GM18499 (cell line): ENCODE results near the gene IFI30.

ENCODE experiments used
- ATAC-seq: cut with Tn5 transposase; IDR thresholded peaks from one replicate; pipeline ENCODE4 v1.9.1; 2021; ENCODE audit warnings: moderate number of reproducible peaks; ENCODE audit not compliant: insufficient read depth, unreplicated experiment

IFI30 gene

GRCh38 chr19:18168673-18169381 is 4.8 kb upstream of the IFI30 start:
- ATAC-seq, result no peak

DNA sequence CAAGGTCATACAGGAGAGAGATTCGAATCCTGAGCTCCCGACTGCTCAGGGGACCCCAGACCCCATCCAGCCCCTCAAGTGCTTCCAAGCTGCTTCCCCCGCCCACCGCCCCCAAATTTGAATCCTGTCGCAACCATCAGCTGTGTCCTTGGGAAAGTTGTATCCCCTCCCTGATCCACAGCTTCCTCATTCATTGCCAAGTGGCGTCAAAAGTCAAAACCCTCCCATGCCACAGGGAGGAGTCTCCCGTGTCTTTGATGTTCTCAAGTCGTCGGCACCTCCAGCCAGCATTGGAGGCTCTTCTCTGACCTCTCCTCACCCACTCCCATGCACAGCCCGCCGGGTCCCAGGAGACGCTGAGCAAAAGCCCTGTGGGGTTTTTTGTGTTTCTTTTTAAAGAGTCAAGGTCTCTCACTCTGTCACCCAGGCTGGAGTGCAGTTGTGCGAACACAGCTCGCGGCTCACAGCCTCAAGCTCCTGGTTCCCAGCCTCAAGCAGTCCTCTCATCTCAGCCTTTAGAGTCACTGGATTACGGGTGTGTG is 2.8 kb upstream of the IFI30 start:
- ATAC-seq, result no peak

DNA sequence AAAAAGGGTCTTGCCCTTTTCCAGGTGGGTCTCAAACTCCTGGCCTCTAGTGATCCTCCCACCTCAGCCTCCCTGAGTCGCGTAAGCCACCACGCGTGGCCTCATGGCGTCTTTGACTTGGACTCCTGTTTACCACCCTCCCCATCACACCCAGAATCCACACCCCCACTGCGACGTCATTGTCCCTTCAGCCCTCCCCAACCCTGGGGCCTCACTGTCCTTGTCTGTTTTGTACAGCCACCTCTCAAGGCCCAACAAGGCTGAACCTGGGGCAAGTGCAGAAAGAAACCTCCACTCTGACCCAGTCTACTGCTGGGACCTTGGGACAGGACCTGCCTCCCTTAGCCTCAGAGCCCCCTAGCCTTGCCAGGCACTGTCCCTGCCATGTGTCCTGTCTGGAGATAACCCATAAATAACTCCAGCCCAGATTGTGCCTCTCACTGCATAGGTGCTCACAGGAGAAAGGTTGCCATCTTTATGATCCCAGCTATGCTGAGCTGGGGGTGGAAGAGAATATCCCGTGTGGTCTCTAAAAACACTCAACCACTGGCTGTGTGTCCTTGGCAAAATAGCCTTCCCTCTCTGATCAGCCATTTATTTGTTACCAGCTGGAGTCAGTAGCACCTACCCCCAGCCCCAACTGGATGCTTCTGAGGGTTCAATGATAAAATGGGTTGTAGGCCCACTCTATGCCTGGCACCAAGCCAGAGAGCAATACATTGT is 1.8 kb upstream of the IFI30 start:
- no peak for ATAC-seq

DNA sequence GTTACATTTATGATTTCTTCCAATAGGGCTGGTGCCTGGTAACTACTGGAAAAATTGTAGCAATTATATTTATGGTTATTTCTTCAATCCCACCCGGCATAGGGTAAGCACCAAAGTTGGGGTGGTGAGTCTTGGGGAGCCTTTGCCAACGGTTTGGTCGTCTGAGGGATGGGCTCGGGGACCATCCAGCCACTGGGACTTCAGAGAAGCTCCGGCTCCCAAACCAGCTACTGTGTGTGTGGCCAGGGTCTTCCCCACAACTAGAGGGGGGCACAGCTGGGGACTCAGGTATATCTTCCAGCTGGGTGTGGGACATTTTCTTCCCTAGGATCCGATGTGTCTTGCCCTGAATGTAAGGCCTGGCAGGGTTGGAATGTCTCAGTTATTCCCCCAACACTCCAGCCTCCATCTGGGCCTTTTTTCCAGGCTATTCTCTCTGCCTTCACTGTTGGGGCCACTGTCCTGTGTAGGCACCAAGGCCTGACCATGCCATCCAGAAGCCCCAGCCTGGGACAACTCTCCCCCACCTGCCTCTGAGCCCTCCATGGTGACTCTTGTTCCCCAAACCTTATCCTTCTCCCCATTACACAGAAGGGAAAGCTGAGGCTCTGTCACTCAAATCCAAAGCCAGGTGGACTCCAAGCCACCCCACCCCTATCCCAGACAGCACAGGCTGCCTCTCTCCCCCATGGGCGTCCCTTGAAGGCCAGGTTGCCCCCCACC is 1.1 kb upstream of the IFI30 start:
- ATAC-seq, result no peak

- no peak for ATAC-seq
Measured at GRCh38 chr19:18173054-18173571, 500 bp upstream of the IFI30 start.

DNA sequence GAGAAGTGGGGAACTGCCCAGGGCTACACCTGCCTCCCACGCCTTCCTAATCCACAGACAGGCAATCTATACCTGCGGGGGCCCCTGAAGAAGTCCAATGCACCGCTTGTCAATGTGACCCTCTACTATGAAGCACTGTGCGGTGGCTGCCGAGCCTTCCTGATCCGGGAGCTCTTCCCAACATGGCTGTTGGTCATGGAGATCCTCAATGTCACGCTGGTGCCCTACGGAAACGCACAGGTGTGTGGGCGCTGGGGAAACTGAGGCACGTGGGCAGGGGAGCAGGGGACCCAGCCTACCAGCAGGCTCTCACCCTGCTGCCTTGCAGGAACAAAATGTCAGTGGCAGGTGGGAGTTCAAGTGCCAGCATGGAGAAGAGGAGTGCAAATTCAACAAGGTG is 1.4 kb downstream of the IFI30 start:
- no peak for ATAC-seq

DNA sequence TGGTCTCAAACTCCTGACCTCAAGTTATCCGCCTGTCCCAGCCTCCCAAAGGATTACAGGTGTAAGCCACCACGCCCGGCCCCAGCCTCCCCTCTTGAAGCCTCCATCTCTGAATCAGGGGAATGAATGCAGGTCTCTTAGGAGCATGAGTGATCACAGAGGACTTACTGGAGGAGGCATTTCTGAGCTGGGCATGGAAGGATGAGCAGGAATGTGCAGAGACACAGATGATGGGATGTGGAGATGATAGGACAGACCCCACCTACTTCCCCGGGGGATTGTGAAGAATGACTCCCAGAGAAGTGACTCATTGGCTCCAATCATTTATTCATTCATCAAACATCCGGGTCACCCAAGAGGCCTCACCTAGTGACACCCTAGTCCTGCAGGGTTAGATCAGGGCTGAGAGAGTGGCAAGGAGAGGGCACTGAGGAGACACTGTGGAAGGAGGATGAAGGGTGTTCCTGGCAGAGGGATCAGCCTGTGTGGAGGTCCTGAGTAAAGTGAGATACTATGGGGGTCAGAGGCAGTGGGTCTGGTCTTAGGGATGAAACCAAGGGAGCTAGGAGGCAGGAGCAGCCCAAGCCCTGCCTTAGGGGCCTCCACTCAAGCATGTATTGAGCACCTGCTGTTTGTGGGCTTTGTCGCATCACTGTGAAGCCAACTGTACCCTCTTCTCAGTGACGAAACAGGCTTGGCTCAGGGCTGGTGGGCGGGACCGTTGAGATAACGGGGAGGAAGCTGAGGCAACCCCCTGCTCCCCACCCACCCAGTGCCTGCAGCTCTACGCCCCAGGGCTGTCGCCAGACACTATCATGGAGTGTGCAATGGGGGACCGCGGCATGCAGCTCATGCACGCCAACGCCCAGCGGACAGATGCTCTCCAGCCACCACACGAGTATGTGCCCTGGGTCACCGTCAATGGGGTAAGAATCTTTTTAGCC is 3.0 kb downstream of the IFI30 start:
- no peak for ATAC-seq

DNA sequence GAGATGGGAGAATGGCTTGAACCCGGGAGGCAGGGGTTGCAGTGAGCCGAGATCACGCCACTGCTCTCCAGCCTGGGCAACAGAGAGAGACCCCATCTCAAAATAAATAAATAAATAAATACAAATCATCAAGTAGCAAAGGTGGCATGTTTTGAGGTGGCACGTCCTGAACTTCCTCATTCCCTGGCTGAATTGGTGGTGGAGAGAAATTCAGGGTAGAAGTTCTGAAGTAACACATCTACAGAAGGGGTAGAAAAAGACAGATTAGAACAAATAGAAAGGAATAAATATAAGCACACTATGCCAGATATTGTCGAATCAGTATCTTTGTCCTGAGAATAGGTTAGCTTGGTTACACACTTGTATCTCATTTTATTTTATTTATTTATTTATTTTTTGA is 6.3 kb downstream of the IFI30 start:
- no peak for ATAC-seq

DNA sequence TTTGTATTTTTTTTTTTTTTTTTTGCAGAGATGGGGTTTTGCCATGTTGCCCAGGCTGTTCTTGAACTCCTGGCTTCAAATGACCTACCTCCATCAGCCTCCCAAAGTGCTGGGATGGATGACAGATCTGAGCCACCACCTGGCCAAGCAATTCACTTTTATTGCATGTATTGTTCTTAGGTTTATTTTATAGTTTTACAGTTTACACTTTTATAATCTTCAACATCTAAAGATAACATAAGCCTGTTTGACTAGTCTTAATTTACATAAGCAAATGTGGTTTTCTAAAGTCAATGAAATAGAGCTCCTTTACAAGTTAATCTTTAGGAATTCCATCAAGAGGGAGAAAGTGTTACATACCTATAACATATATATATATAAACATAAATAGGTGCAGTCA is 9.9 kb downstream of the IFI30 start:
- no peak for ATAC-seq

DNA sequence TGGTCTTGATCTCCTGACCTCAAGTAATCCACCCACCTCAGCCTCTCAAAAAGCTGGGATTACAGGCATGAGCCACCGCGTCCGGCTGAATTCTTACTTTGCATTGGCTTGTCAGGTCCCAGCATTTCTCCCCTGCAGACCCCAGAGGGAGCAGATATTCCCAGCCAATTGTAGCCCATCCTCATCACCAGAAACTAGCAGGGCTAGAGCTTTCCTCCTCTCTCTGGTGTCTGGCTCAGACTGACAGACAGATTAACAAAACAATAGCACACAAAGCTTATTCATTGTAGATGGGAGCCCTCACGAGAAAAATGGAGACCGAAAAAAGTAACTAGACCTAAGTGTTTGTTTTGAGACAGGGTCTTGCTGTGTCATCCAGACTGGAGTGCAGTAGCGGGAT is 11.9 kb downstream of the IFI30 start:
- no peak for ATAC-seq

DNA sequence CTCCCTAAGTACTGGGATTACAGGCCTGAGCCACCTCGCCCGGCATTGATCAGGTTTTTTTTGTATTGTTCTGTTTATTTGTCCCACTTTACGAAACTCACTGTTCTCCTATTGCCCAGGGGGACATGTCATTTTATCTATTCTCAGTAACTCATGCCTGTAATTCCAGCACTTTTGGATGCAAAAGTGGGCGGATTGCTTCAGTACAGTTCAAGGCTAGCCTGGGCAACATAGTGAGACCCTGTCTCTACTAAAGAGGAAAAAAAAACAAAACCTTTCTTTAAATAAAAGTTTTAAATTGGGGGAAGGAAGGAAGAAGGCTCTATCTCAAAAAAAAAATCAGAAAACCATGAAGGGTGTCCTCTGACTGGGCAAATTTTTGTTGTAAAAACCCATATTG is 16.7 kb downstream of the IFI30 start:
- ATAC-seq, result no peak

- no peak for ATAC-seq
Measured at GRCh38 chr19:18191640-18192062, 18.0 kb downstream of the IFI30 start.

- peak; percentile 66 for ATAC-seq
Measured at GRCh38 chr19:18192673-18193387, 19.2 kb downstream of the IFI30 start, which contains the start of gene MPV17L2. TSS of gene MPV17L2 (plus strand) at chr19:18193218. CDS start at chr19:18193282, 64 bp downstream.

DNA sequence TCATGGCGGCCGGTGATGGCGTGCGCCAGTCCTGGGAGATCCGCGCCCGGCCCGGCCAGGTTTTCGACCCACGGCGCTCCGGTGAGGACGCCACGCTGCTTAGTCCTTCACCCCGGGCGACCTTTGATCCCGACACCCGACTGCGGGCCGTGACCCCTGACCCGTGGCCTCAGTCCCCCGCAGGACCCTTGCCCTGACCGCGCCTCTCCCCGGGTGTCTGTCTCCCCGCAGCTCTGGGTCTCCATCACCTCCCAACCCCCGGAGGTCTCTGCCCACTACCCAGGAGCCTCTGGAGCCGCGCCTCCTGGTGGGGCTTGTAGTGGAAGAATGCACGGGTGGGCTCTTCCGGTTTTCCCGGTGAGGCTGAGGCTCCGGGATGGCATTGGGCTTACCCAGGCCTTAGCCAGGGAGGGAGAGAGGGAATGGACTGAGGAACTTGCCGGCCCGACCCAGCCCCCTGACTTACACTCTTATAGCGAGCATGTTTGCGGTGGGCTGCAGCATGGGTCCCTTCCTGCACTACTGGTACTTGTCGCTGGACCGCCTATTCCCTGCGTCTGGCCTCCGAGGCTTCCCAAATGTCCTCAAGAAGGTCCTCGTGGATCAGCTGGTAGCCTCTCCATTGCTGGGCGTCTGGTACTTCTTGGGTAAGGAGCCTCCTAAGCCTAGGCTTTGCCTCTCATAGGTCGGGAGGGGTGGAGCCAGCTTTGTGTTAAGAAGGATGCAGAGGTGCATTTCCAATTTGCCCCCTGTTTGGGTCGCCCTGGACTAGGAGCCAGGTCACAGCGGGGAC is 20.0 kb downstream of the IFI30 start:
- ATAC-seq, result no peak

GRCh38 chr19:18194181-18194530 is 20.5 kb downstream of the IFI30 start:
- ATAC-seq, result no peak

- ATAC-seq, result no peak
Measured at GRCh38 chr19:18194554-18195238, 21.1 kb downstream of the IFI30 start.

- no peak for ATAC-seq
Measured at GRCh38 chr19:18196511-18196845, 22.9 kb downstream of the IFI30 start.

DNA sequence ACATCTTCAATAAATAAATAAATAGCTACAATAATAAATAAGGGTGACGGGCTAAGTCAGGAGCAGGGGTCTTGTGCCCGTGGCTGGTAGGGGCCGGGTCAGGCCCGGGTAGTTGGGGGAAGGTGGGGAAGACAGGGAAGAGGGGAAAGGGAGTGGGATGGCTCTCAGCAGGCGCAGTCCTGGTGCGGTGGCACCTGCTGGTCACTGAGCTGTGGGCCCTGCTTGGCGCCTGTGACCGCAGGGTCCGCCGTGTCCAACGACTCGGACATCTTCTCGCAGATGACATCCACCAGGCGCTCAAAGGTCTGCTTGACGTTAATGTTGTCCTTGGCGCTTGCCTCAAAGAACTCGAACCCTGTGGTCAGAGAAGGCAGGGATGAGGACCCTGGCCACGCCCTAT is 23.7 kb downstream of the IFI30 start:
- no peak for ATAC-seq
